T-helper 17 cell (primary cell): ENCODE data around the gene C1QTNF12. TPM values are rescaled to one million over a fixed set of nuclear protein-coding genes. Genes with fewer than 3 reads are reported as not detected.

ENCODE experiments used
- ATAC-seq: fragments of 150-1000 bp; cut with Tn5 transposase; 2 replicates; pipeline ENCODE4 v1.10.0; 2021; ENCODE audit warnings: mild to moderate bottlenecking, moderate library complexity
- DNase-seq, 3 donors: peaks; one replicate each; pipeline versions ENCODE4 v3.0.0 to v3.0.0-alpha.2; 2020 to 2021
- H3K9me3 ChIP-seq: one replicate; pipeline ENCODE4 v1.7.0; 2013; ENCODE audit warnings: low read length, mild to moderate bottlenecking; ENCODE audit not compliant: control insufficient read depth, poor library complexity, severe bottlenecking
- H3K27ac Mint-ChIP-seq: one replicate; pipeline ENCODE4 v1.8.0; 2022; ENCODE audit warnings: mild to moderate bottlenecking, moderate library complexity, mixed read lengths
- H3K27me3 Mint-ChIP-seq: one replicate; pipeline ENCODE4 v1.8.0; 2022; ENCODE audit warnings: mixed read lengths
- H3K36me3 Mint-ChIP-seq: one replicate; pipeline ENCODE4 v1.8.0; 2022; ENCODE audit warnings: low read depth, mixed read lengths
- H3K4me1 Mint-ChIP-seq: one replicate; pipeline ENCODE4 v1.8.0; 2022; ENCODE audit warnings: mild to moderate bottlenecking, mixed read lengths
- H3K4me3 Mint-ChIP-seq: one replicate; pipeline ENCODE4 v1.8.0; 2022; ENCODE audit warnings: mild to moderate bottlenecking, moderate library complexity, mixed read lengths
- total RNA-seq, 4 donors: library from RNA in 2 of 4; stranded (reverse) in 2 of 4; gene quantifications; one replicate each; pipeline ENCODE4 v1.2.3 and lab custom pipeline; 2022 to 2026

C1QTNF12 gene
- total RNA-seq, 2 donors from 2014 or later, result 0.91 to 2.0 TPM

GRCh38 chr1:1237874-1238701 is 8.4 kb downstream of the C1QTNF12 start:
- H3K9me3 ChIP-seq, result no peaks in the 10 kb centered on the region
- H3K4me3 Mint-ChIP-seq, result no peak overlapping the region
- no peak overlapping the region for H3K27ac Mint-ChIP-seq
- peaks cover 12% of the 10 kb centered on the region for H3K4me1 Mint-ChIP-seq
- ATAC-seq (no peak), DNase-seq (no peak)
- H3K36me3 Mint-ChIP-seq, result no peaks in the 10 kb centered on the region
- no peaks in the 10 kb centered on the region for H3K27me3 Mint-ChIP-seq

GRCh38 chr1:1236945-1237873 is 9.3 kb downstream of the C1QTNF12 start:
- H3K9me3 ChIP-seq, result no peaks in the 10 kb centered on the region
- H3K27me3 Mint-ChIP-seq, result no peaks in the 10 kb centered on the region
- ATAC-seq, result no peak
- DNase-seq, result no peak
- H3K4me1 Mint-ChIP-seq, result peaks cover 12% of the 10 kb centered on the region
- no peak overlapping the region for H3K27ac Mint-ChIP-seq
- no peaks in the 10 kb centered on the region for H3K36me3 Mint-ChIP-seq
- H3K4me3 Mint-ChIP-seq, result no peak overlapping the region

- no peaks in the 10 kb centered on the region for H3K27me3 Mint-ChIP-seq
- H3K4me1 Mint-ChIP-seq, result peaks cover 12% of the 10 kb centered on the region
- H3K4me3 Mint-ChIP-seq, result no peak overlapping the region
- H3K9me3 ChIP-seq, result no peaks in the 10 kb centered on the region
- ATAC-seq (no peak), DNase-seq (no peak)
- H3K36me3 Mint-ChIP-seq, result peaks cover 2% of the 10 kb centered on the region
- H3K27ac Mint-ChIP-seq, result no peak overlapping the region
These were observed 10.3 kb downstream of the C1QTNF12 start for GRCh38 chr1:1236176-1236763.

GRCh38 chr1:1235016-1235744 is 11.3 kb downstream of the C1QTNF12 start:
- ATAC-seq (no peak), DNase-seq (no peak)
- H3K4me1 Mint-ChIP-seq, result peaks cover 17% of the 10 kb centered on the region
- H3K36me3 Mint-ChIP-seq, result peaks cover 2% of the 10 kb centered on the region
- peak overlapping the region; percentile 79 for H3K27ac Mint-ChIP-seq
- H3K9me3 ChIP-seq, result no peaks in the 10 kb centered on the region
- H3K27me3 Mint-ChIP-seq, result no peaks in the 10 kb centered on the region
- peak overlapping the region; percentile 31 for H3K4me3 Mint-ChIP-seq

- ATAC-seq, result no peak
- Mint-ChIP-seq H3K27me3 (no peaks in the 10 kb centered on the region), H3K4me3 (peak overlapping the region; percentile 88), H3K36me3 (peaks cover 2% of the 10 kb centered on the region), H3K27ac (peak overlapping the region; percentile 79), H3K4me1 (peaks cover 25% of the 10 kb centered on the region)
- no peaks in the 10 kb centered on the region for H3K9me3 ChIP-seq
- DNase-seq, result no peak
These were observed 12.2 kb downstream of the C1QTNF12 start for GRCh38 chr1:1234180-1234808.

GRCh38 chr1:1233567-1233892 is 13.0 kb downstream of the C1QTNF12 start:
- H3K9me3 ChIP-seq, result no peaks in the 10 kb centered on the region
- Mint-ChIP-seq H3K36me3 (peaks cover 2% of the 10 kb centered on the region), H3K27ac (peak overlapping the region; percentile 79), H3K4me1 (peaks cover 25% of the 10 kb centered on the region), H3K27me3 (no peaks in the 10 kb centered on the region), H3K4me3 (peak overlapping the region; percentile 88)
- ATAC-seq (no peak), DNase-seq (no peak)

GRCh38 chr1:1232796-1233566 is 13.5 kb downstream of the C1QTNF12 start:
- DNase-seq (no peak), ATAC-seq (no peak)
- Mint-ChIP-seq H3K27ac (peak overlapping the region; percentile 79), H3K4me1 (peaks cover 25% of the 10 kb centered on the region), H3K27me3 (no peaks in the 10 kb centered on the region), H3K4me3 (peak overlapping the region; percentile 88), H3K36me3 (peaks cover 2% of the 10 kb centered on the region)
- no peaks in the 10 kb centered on the region for H3K9me3 ChIP-seq

GRCh38 chr1:1232208-1232795 is 14.2 kb downstream of the C1QTNF12 start, which contains the start of gene B3GALT6:
TSS of gene B3GALT6 (plus strand) at chr1:1232237. CDS start at chr1:1232279, 42 bp downstream.
- no peaks in the 10 kb centered on the region for H3K9me3 ChIP-seq
- ATAC-seq (no peak), DNase-seq (no peak)
- Mint-ChIP-seq H3K4me3 (peak within 1 kb of the TSS; percentile 91), H3K36me3 (peaks cover 2% of the 10 kb centered on the region), H3K27ac (peak within 1 kb of the TSS; percentile 94), H3K4me1 (peaks cover 25% of the 10 kb centered on the region), H3K27me3 (no peaks in the 10 kb centered on the region)

GRCh38 chr1:1231400-1232207 is 14.9 kb downstream of the C1QTNF12 start, which contains the start of gene SDF4:
TSS of gene SDF4 (minus strand) at chr1:1232001. CDS start at chr1:1228772, 3,229 bp downstream.
- Mint-ChIP-seq H3K27ac (peak within 1 kb of the TSS; percentile 94), H3K4me1 (peaks cover 25% of the 10 kb centered on the region), H3K36me3 (peaks cover 2% of the 10 kb centered on the region), H3K4me3 (peak within 1 kb of the TSS; percentile 91), H3K27me3 (no peaks in the 10 kb centered on the region)
- peak; percentile 94 to 96 (median 96) for DNase-seq
- H3K9me3 ChIP-seq, result no peaks in the 10 kb centered on the region
- ATAC-seq, result peak; percentile 96

GRCh38 chr1:1230656-1231399 is 15.7 kb downstream of the C1QTNF12 start:
- Mint-ChIP-seq H3K36me3 (peaks cover 2% of the 10 kb centered on the region), H3K27ac (peak overlapping the region; percentile 94), H3K4me3 (peak overlapping the region; percentile 91), H3K4me1 (peaks cover 26% of the 10 kb centered on the region), H3K27me3 (no peaks in the 10 kb centered on the region)
- no peak for DNase-seq
- ATAC-seq, result no peak
- H3K9me3 ChIP-seq, result no peaks in the 10 kb centered on the region
